Measurements from ENCODE around the gene SLC7A10. TPM values are rescaled to one million over a fixed set of nuclear protein-coding genes. Genes with fewer than 3 reads are reported as not detected.

The SLC7A10 gene
- polyA plus RNA-seq, 1 donor (not counting 4 experiments of a cell fraction or from before 2014, with no cell fraction given) = not detected

DNA sequence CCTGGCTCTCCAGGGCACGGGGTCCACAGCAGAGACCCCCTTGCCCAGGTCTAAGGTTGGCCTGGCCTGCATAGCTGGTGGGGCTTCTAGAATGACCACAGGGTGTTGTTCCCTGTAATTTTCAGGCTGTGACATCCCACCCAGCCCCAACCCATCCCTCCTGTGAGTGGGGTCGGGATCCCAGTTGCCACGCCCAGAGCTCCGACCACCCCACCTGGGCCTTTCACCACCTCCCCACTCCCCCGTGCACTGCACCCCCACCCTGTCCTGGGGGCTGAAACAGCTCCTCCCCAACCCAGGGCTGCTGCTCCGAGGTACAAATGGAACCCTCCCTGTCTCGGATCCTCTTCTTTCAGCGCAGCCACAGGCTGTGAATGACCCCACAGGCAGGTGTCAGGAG lies 8.4 kb upstream of the SLC7A10 start:
- no peaks in the 10 kb centered on the region for H4K20me1 ChIP-seq (ENCODE audit: control insufficient read depth, extremely low read depth, insufficient read depth, low read length)
- H3K9me1 ChIP-seq (ENCODE audit: control insufficient read depth, extremely low read depth, insufficient read depth, low read length) = no peaks in the 10 kb centered on the region
- H3K27me3 ChIP-seq (ENCODE audit: control insufficient read depth, extremely low read depth, insufficient read depth, low read length) = peaks cover 6% of the 10 kb centered on the region
- H3K4me1 ChIP-seq (ENCODE audit: control insufficient read depth, extremely low read depth, insufficient read depth, low read length) = no peaks in the 10 kb centered on the region
- no peak overlapping the region for H3K4me3 ChIP-seq (ENCODE audit: control insufficient read depth in 2 of 3, extremely low read depth in 1 of 3, insufficient read depth in 2 of 3, low read depth in 1 of 3, low read length in 3 of 3)
- no peaks in the 10 kb centered on the region for H3K9me3 ChIP-seq (ENCODE audit: control insufficient read depth, low read depth, low read length)
- H3K27ac ChIP-seq (ENCODE audit: control insufficient read depth, insufficient read depth, low read length) = no peak overlapping the region
- H3K79me2 ChIP-seq (ENCODE audit: control insufficient read depth, insufficient read depth, low read length) = no peaks in the 10 kb centered on the region
- no peak overlapping the region for H3K4me2 ChIP-seq (ENCODE audit: control insufficient read depth, extremely low read depth, insufficient read depth, low read depth, low read length)
- DNase-seq (ENCODE audit: low read depth, low spot score) (no peak), FAIRE-seq (no peak)
- no peak overlapping the region for H2AFZ ChIP-seq (ENCODE audit: control insufficient read depth, low read length)
- H3K36me3 ChIP-seq (ENCODE audit: control insufficient read depth in 2 of 2, extremely low read depth in 1 of 2, insufficient read depth in 2 of 2, low read length in 2 of 2) = no peaks in the 10 kb centered on the region
- no peak overlapping the region for H3K9ac ChIP-seq (ENCODE audit: control insufficient read depth, extremely low read depth, insufficient read depth, low read length)
- TF ChIP-seq, protein P1, sequence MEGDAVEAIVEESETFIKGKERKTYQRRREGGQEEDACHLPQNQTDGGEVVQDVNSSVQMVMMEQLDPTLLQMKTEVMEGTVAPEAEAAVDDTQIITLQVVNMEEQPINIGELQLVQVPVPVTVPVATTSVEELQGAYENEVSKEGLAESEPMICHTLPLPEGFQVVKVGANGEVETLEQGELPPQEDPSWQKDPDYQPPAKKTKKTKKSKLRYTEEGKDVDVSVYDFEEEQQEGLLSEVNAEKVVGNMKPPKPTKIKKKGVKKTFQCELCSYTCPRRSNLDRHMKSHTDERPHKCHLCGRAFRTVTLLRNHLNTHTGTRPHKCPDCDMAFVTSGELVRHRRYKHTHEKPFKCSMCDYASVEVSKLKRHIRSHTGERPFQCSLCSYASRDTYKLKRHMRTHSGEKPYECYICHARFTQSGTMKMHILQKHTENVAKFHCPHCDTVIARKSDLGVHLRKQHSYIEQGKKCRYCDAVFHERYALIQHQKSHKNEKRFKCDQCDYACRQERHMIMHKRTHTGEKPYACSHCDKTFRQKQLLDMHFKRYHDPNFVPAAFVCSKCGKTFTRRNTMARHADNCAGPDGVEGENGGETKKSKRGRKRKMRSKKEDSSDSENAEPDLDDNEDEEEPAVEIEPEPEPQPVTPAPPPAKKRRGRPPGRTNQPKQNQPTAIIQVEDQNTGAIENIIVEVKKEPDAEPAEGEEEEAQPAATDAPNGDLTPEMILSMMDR (optimal IDR thresholded peaks at IDR 0.05 in 1 of 3, IDR thresholded peaks at IDR 0.05 in 1 of 3, conservative IDR thresholded peaks at IDR 0.05 in 1 of 3; ENCODE audit: extremely low read depth in 1 of 3, insufficient read depth in 2 of 3, low read length in 3 of 3) = no peak
- no peak for TF ChIP-seq EZH2 (IDR thresholded peaks at IDR 0.05; ENCODE audit: low read length)
- dilution Hi-C loops (cut with MboI; ENCODE audit: extremely low pct_ligation_motif_present, low sequenced_read_pairs) = no loop called here

DNA sequence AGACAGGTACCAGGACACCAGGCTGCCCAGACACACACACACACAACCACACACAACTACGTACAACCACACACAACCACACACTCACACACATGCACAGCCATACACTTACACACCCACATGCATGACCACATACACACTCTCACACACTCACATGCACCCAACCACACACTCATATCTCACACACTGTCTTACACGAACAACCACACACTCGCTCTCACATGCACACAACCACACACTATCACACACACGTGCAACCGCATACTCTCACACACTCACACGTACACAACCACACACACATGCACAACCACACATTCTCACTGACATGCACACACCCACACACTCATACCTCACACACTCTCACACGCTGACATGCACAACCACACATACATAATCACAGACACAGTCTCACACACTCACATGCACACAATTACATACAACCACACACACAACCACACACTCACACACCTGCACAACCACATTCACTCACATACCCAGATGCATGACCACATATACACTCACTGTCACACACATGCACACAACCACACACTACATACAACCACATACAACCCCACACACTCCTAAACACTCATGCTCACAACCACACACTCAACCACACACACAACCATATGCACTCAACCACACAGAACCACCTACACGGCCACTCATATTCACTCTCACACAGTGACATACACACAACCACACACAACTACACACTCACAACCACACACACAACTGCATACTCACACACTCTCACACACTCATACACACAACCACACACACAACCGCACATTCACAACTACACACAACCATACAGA lies 7.6 kb upstream of the SLC7A10 start:
- no peaks in the 10 kb centered on the region for H3K4me1 ChIP-seq (ENCODE audit: control insufficient read depth, extremely low read depth, insufficient read depth, low read length)
- H3K4me2 ChIP-seq (ENCODE audit: control insufficient read depth, extremely low read depth, insufficient read depth, low read depth, low read length) = no peak overlapping the region
- TF ChIP-seq, protein P1 (optimal IDR thresholded peaks at IDR 0.05 in 1 of 3, IDR thresholded peaks at IDR 0.05 in 1 of 3, conservative IDR thresholded peaks at IDR 0.05 in 1 of 3; ENCODE audit: extremely low read depth in 1 of 3, insufficient read depth in 2 of 3, low read length in 3 of 3) = no peak
- TF ChIP-seq EZH2 (IDR thresholded peaks at IDR 0.05; ENCODE audit: low read length) = no peak
- H3K79me2 ChIP-seq (ENCODE audit: control insufficient read depth, insufficient read depth, low read length) = no peaks in the 10 kb centered on the region
- no peak for FAIRE-seq
- H3K27ac ChIP-seq (ENCODE audit: control insufficient read depth, insufficient read depth, low read length) = no peak overlapping the region
- H3K4me3 ChIP-seq (ENCODE audit: control insufficient read depth in 2 of 3, extremely low read depth in 1 of 3, insufficient read depth in 2 of 3, low read depth in 1 of 3, low read length in 3 of 3) = no peak overlapping the region
- peaks cover 6% of the 10 kb centered on the region for H3K27me3 ChIP-seq (ENCODE audit: control insufficient read depth, extremely low read depth, insufficient read depth, low read length)
- no peak for DNase-seq (ENCODE audit: low read depth, low spot score)
- no peak overlapping the region for H2AFZ ChIP-seq (ENCODE audit: control insufficient read depth, low read length)
- no peaks in the 10 kb centered on the region for H3K9me1 ChIP-seq (ENCODE audit: control insufficient read depth, extremely low read depth, insufficient read depth, low read length)
- H3K9me3 ChIP-seq (ENCODE audit: control insufficient read depth, low read depth, low read length) = no peaks in the 10 kb centered on the region
- H3K9ac ChIP-seq (ENCODE audit: control insufficient read depth, extremely low read depth, insufficient read depth, low read length) = no peak overlapping the region
- no peaks in the 10 kb centered on the region for H3K36me3 ChIP-seq (ENCODE audit: control insufficient read depth in 2 of 2, extremely low read depth in 1 of 2, insufficient read depth in 2 of 2, low read length in 2 of 2)
- dilution Hi-C loops (cut with MboI; ENCODE audit: extremely low pct_ligation_motif_present, low sequenced_read_pairs) = no loop called here
- H4K20me1 ChIP-seq (ENCODE audit: control insufficient read depth, extremely low read depth, insufficient read depth, low read length) = no peaks in the 10 kb centered on the region

All from keratinocyte (primary cell).